Glomerular visceral epithelial cell (primary cell): ENCODE results near the gene CALCOCO2.
A peak's percentile ranks its signal among the peaks of the same experiment; 100 is the strongest.
"Not testable (repeated sequence)": the region's sequence is repeated elsewhere in the genome, so short reads cannot be mapped to it uniquely, and the experiment has no call there.

ENCODE experiments used
- DNase-seq: peaks from one replicate; pipeline ENCODE4 v3.0.0-alpha.2; 2016; ENCODE audit errors: extremely low spot score

Gene CALCOCO2

GRCh38 chr17:48820936-48821335 lies 9.9 kb upstream of the CALCOCO2 start:
- DNase-seq: not testable (repeated sequence)

- DNase-seq: no peak
Observed at GRCh38 chr17:48825446-48826381, 5.1 kb upstream of the CALCOCO2 start.

GRCh38 chr17:48831549-48831883 lies 681 bp downstream of the CALCOCO2 start:
- DNase-seq: no peak

- no peak for DNase-seq
Observed at GRCh38 chr17:48834973-48835372, 4.1 kb downstream of the CALCOCO2 start.

- no peak for DNase-seq
Observed at GRCh38 chr17:48835971-48836370, 5.1 kb downstream of the CALCOCO2 start.

- not testable (repeated sequence) for DNase-seq
Observed at GRCh38 chr17:48837458-48837857, 6.6 kb downstream of the CALCOCO2 start.

- no peak for DNase-seq
Observed at GRCh38 chr17:48840441-48840840, 9.6 kb downstream of the CALCOCO2 start.

GRCh38 chr17:48841395-48841831 lies 10.6 kb downstream of the CALCOCO2 start:
- peak; percentile 8 for DNase-seq

- DNase-seq: no peak
Observed at GRCh38 chr17:48842746-48843145, 11.9 kb downstream of the CALCOCO2 start.

GRCh38 chr17:48843187-48843900 lies 12.5 kb downstream of the CALCOCO2 start:
- DNase-seq: no peak

GRCh38 chr17:48850792-48851323 lies 20.0 kb downstream of the CALCOCO2 start:
- no peak for DNase-seq

GRCh38 chr17:48854774-48855476 lies 24.1 kb downstream of the CALCOCO2 start:
- no peak for DNase-seq

- DNase-seq: no peak
Observed at GRCh38 chr17:48856122-48856821, 25.4 kb downstream of the CALCOCO2 start.

GRCh38 chr17:48860034-48860433 lies 29.2 kb downstream of the CALCOCO2 start:
- DNase-seq: no peak

- no peak for DNase-seq
Observed at GRCh38 chr17:48860456-48860855, 29.6 kb downstream of the CALCOCO2 start.

GRCh38 chr17:48868916-48869500 lies 38.2 kb downstream of the CALCOCO2 start:
- no peak for DNase-seq

- no peak for DNase-seq
Observed at GRCh38 chr17:48869821-48870318, 39.0 kb downstream of the CALCOCO2 start.

GRCh38 chr17:48871035-48871550 lies 40.3 kb downstream of the CALCOCO2 start:
- no peak for DNase-seq

GRCh38 chr17:48871551-48872351 lies 40.9 kb downstream of the CALCOCO2 start:
- DNase-seq: peak; percentile 11

GRCh38 chr17:48872409-48872808 lies 41.6 kb downstream of the CALCOCO2 start:
- not testable (repeated sequence) for DNase-seq
